Body of pancreas (tissue), 4 donors: ENCODE measurements around the gene DNMBP.

Experiments used
- CTCF ChIP-seq, 7 experiments: fragments of 450-650 bp in 4 of 7; fragments of 200-600 bp in 3 of 7; sonication (generic) in 3 of 7; IDR thresholded peaks; one replicate each; pipeline ENCODE4 v1.5.1; 2016 to 2019; ENCODE audit warnings: antibody characterized with exemption in 7 of 7
- POLR2A ChIP-seq, 3 donors: fragments of 450-650 bp; IDR thresholded peaks; one replicate each; pipeline ENCODE4 v1.6.1; 2016; ENCODE audit warnings: antibody characterized with exemption in 3 of 3, mild to moderate bottlenecking in 2 of 3

DNA sequence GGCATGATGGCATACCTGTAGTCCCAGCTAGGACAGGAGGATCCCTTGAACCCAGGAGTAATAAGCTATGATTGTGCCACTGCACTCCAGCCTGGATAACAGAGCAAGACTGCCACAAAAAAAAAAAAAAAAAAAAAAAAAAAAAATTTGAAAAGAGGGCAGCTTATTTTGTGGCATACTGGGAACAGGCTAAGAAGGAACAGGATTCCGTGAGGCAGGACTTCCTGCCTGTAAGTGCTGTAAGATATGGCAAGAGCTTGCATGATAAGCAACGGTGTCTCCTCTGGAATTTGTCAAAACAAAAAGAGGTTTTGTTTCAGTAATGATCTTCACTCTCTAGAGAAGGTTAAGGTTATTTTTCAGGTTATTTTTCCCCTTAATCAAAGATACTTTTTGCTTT, 126.2 kb downstream of the DNMBP start:
- TF ChIP-seq CTCF (IDR thresholded peaks at IDR 0.05) (no peak), POLR2A (IDR thresholded peaks at IDR 0.05) (no peak)
